T-helper 1 cell treated with Interleukin-12 subunit alpha and Interleukin-12 subunit beta and Interleukin-4 antibody, amounts not matched to agents 30 μg/mL and 1 μg/mL, for 36 hours (primary cell): Measurements from ENCODE around the gene BRSK2.

Experiments used
- H3K27ac Mint-ChIP-seq: one replicate; pipeline ENCODE4 v1.8.0; 2021; ENCODE audit warnings: mild to moderate bottlenecking, mixed read lengths
- H3K27me3 Mint-ChIP-seq: one replicate; pipeline ENCODE4 v1.8.0; 2021; ENCODE audit warnings: low read depth, mixed read lengths
- H3K36me3 Mint-ChIP-seq: one replicate; pipeline ENCODE4 v1.8.0; 2021; ENCODE audit warnings: low read depth, mixed read lengths
- H3K4me1 Mint-ChIP-seq: one replicate; pipeline ENCODE4 v1.8.0; 2021; ENCODE audit warnings: low read depth, mixed read lengths
- H3K4me3 Mint-ChIP-seq: one replicate; pipeline ENCODE4 v1.8.0; 2021; ENCODE audit warnings: mild to moderate bottlenecking, moderate library complexity, mixed read lengths
- H3K9me3 Mint-ChIP-seq: one replicate; pipeline ENCODE4 v1.8.0; 2021; ENCODE audit warnings: mixed read lengths

Gene BRSK2

DNA sequence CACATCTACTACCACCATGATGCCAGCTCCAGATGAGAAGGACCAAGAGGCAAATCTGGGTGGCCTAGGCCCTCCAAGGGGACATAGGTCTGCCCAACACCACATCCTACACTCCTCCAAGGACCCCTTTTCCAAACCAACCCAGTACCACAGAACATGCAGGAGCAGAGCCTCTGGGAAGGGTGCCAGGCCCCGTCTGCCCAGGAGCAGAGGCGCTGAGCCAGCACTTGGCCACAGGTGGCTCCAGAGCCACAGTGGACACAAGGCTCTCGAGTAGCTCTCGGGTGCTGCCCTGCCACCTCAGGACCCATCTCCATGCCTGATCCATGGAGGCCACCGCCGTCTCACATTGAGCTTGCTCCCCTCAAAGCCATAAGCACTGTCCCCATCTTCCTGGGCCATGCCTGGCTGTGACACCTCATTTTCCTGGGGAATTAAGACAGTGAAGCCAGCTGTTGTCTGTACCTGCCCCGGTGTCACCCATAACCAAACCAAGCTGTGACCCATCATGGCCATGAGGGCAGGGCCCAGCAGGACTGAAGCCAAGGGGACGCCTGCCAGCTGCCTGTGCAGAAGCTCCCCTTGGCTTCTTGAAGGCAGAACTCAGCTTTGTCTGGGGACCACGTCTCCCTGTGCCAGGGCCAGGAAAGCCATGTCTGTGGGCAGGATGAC is 89.4 kb downstream of the BRSK2 start:
- peaks cover 10% of the 10 kb centered on the region for H3K36me3 Mint-ChIP-seq
- H3K4me1 Mint-ChIP-seq = no peaks in the 10 kb centered on the region
- H3K27ac Mint-ChIP-seq = no peak overlapping the region
- no peak overlapping the region for H3K4me3 Mint-ChIP-seq
- no peaks in the 10 kb centered on the region for H3K9me3 Mint-ChIP-seq
- H3K27me3 Mint-ChIP-seq = no peaks in the 10 kb centered on the region

DNA sequence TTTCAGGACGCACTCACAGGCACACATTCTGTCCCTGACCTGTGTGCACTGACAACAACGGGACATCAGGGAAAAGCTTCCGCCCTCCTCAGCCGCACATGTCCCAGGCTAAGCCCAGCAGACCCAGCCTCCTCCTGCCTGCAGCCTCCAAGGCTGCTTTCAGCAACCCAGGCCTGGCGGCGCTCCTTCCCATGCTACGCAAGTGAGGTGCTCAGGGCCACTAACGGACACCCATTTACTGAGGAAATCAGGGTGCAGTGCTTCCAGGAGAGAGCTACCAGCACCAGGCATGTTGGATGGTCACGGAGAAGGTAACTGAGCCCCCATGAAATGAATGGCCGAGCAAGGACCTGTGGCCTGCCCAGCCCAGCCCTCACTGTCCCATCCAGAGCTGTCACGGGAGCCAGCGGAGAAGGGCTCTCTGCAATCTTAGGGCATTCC is 90.0 kb downstream of the BRSK2 start:
- H3K9me3 Mint-ChIP-seq = no peaks in the 10 kb centered on the region
- no peaks in the 10 kb centered on the region for H3K4me1 Mint-ChIP-seq
- no peak overlapping the region for H3K27ac Mint-ChIP-seq
- H3K36me3 Mint-ChIP-seq = peaks cover 9% of the 10 kb centered on the region
- H3K4me3 Mint-ChIP-seq = no peak overlapping the region
- H3K27me3 Mint-ChIP-seq = no peaks in the 10 kb centered on the region

DNA sequence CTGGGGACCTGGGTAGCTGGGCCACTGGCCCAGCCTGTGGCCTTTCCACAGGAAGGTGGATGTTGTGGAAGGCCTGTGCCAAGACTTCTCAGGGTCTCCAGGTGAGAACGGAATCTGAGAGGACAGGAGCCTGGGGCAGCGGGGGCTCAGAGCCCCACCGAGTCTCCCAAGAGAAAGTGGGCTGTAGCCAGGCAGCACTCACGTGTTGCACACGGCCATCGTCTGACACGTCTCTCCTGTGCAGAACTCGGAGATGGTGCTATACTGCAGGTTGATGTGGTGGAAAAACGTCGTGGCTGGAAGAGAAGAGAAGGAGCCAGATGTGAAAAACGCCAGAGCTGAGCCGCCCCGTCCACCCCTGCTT is 90.4 kb downstream of the BRSK2 start:
- H3K4me1 Mint-ChIP-seq = no peaks in the 10 kb centered on the region
- H3K4me3 Mint-ChIP-seq = no peak overlapping the region
- no peak overlapping the region for H3K27ac Mint-ChIP-seq
- H3K36me3 Mint-ChIP-seq = peaks cover 9% of the 10 kb centered on the region
- no peaks in the 10 kb centered on the region for H3K27me3 Mint-ChIP-seq
- H3K9me3 Mint-ChIP-seq = no peaks in the 10 kb centered on the region

DNA sequence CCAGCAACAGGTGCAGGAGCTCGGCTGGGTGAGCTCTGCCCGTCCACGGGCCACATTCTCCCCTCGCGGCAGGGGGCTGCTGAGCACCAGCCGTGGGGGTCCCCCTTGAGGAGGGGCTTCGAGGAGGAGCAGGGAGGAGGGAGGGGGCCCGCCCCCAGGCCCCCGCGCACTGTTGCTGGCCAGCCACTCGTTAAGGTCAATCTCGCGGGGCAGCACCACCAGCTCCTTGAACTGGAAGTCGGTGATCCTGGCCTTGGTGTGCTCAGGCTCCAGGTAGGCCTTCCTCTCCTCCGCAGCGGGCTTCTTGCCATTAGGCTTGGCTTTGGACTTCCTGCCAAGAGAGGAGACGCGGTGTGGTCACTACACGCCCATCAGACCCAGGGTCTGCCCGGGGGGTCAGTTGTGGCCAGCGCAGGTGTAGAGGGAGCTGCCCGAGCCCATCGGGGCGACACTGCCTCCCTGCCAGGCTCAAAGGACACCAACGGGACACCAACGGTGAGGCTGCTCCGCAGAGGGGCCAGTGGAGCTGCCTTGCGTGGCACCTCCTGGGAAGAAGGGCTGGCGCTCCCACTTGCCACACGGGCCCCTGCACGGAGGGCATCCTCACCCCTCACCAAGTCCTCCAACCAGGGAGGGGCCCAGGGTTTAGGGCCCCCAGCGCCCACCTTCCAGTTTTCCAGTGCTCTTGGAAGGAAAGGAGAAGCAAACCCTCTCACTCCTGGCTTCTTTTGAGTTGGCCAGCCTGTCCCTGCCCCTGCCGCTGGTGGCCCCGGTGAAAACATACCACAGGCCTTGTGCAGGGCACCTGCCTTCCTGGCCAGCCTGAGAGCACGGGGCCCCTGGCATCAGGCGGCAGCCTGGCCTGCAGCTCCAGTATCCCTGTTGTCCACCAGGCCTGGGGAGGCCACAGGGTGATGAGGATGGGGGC is 91.1 kb downstream of the BRSK2 start:
- Mint-ChIP-seq H3K4me1 (no peaks in the 10 kb centered on the region), H3K9me3 (no peaks in the 10 kb centered on the region), H3K27me3 (no peaks in the 10 kb centered on the region), H3K27ac (no peak overlapping the region), H3K36me3 (peaks cover 9% of the 10 kb centered on the region), H3K4me3 (no peak overlapping the region)

DNA sequence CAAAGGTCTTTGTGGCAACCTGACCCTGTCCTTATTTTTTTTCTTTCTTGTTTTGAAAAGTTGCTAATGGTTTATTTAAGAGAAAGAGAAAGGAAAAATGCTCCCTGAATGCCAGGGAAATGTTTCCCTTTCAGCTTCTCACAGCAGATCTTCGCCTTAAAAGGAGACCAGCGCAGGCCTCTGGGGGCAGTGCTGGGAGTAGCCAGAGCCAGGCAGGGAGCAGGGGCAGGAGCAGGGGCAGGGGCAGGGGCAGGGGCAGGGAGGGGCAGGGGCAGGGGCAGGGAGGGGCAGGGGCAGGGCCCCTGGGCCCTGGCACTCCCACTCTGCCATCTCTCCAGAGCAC is 91.7 kb downstream of the BRSK2 start:
- H3K4me1 Mint-ChIP-seq = no peaks in the 10 kb centered on the region
- H3K36me3 Mint-ChIP-seq = peaks cover 9% of the 10 kb centered on the region
- no peaks in the 10 kb centered on the region for H3K27me3 Mint-ChIP-seq
- H3K27ac Mint-ChIP-seq = no peak overlapping the region
- H3K9me3 Mint-ChIP-seq = no peaks in the 10 kb centered on the region
- H3K4me3 Mint-ChIP-seq = no peak overlapping the region

DNA sequence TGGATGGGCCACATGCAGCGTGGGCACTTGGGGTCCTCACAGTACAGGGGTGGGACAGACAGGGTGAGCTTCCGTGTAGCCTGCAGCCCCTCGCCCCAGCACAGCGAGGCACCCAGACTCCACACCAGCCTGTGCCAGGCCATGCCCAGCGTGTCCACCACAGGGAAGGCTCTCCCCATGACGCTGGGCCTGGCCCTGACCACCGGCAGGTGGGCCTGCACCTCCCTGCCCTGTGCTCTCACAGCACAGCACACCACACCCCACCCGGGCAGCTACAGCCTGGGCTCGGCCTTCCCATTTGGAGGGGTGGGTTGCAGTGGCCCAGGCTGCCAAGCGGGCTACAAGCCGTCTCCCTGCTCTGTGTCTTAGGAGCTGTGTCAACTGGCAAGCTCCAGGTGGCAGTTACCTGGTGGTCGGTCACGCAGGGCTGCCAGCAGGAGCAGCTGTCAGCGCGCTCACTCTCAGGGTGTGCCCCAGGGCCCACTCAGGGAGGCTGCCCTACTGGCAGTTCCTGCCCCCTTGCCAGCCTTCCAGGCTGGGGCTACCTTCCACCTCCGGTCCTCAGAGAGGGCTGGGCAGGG is 92.2 kb downstream of the BRSK2 start:
- Mint-ChIP-seq H3K9me3 (no peaks in the 10 kb centered on the region), H3K27me3 (no peaks in the 10 kb centered on the region), H3K27ac (no peak overlapping the region), H3K36me3 (peaks cover 8% of the 10 kb centered on the region), H3K4me1 (no peaks in the 10 kb centered on the region), H3K4me3 (no peak overlapping the region)

DNA sequence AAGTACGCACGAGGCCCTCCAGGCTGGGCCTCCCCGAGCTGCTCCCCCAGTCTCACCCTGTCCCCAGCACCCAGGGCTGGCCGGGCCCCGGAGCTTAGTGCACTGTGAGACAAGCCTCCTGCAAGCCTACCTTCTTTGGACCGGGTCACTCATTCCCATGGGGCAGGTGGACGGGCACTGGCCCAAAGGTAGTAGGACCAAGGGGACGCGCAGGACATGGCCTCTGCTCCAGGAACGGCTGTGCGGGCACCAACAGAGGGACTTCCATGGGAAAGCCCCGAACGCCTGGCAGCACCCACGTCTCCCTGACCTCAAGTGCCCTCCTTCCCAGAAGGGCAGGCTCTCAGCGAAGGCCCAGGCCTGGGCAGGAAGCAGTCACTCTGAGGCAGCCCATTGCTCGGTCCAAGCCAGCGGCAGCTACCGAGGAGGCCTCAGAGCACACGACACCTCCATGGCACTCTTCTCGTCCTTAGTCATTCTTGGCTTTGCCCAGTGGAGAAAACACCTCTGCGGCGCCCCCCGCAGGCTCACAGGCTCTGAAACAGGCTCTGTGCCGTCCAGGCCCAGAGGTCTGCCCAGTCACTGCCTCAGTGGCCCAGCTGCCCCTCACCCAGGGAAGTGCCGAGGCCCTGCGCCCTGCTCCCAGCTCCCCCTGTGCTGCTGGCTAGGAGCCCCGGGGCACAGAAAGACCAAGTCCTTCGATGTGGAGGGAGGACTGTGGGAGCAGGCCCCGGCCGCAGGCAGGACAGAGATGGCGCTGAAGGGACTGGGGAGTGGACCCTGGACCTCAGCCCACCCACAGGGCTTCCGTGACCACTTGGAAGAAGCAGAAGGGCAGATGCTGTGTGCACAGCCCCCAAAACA is 93.1 kb downstream of the BRSK2 start:
- H3K4me1 Mint-ChIP-seq = no peaks in the 10 kb centered on the region
- no peaks in the 10 kb centered on the region for H3K9me3 Mint-ChIP-seq
- H3K4me3 Mint-ChIP-seq = no peak overlapping the region
- no peaks in the 10 kb centered on the region for H3K27me3 Mint-ChIP-seq
- peaks cover 7% of the 10 kb centered on the region for H3K36me3 Mint-ChIP-seq
- H3K27ac Mint-ChIP-seq = no peak overlapping the region

DNA sequence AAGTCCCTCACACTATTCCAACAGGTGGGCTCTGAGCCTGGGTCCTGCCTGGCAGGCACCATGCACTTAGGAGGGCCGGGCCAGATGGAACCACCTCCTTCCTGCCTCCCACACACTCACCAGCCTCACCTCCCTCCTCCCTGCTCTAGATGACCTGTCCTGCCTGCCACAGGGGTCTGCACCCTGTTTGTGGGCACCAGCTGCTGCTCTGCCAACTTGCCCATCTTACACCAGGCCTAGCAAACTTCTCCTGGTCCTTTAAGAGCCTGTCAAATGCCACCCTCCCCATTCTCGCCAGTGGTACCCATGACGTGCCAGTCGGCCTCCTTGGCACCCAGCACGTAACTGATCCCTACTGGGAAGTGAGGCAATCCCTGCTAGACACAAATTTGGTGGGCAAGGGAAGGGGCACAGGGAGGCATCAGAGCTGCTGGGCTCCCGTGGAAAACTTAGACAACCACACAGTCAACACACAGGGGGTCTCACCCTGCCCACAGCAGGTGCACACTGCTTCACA is 93.8 kb downstream of the BRSK2 start:
- Mint-ChIP-seq H3K4me3 (no peak overlapping the region), H3K27me3 (no peaks in the 10 kb centered on the region), H3K9me3 (no peaks in the 10 kb centered on the region), H3K36me3 (peaks cover 6% of the 10 kb centered on the region), H3K27ac (no peak overlapping the region), H3K4me1 (no peaks in the 10 kb centered on the region)

DNA sequence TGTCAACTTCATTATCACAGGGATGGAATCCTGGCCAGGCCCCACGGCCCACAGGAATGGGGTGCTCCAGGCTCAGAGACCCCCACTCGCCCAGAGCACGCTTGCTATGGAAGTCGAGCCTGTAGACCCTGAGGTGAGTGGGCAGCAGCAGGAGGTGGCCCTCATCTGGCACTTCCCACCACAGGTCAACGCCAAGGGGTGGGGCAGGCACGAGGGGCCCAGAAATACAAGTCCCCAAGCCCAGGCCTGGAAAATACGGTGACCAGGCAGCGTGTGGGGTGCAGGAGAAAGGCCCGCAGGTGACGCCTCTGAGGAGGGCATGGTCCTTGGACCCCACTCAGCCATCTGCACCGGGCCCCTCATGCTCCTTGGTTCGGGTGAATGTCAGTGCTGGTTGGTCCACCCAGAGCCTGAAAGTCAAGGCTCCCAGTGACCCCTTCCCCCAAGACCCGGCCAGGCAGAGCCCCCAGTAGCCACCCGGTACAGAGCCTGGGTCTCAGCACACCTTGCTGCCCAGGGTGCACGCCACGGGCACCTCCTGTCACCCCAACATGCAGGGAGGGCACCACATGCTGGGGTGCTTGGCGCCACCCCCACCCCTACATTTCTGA is 94.4 kb downstream of the BRSK2 start:
- no peak overlapping the region for H3K27ac Mint-ChIP-seq
- H3K4me3 Mint-ChIP-seq = no peak overlapping the region
- H3K36me3 Mint-ChIP-seq = peaks cover 3% of the 10 kb centered on the region
- H3K9me3 Mint-ChIP-seq = no peaks in the 10 kb centered on the region
- H3K27me3 Mint-ChIP-seq = no peaks in the 10 kb centered on the region
- H3K4me1 Mint-ChIP-seq = no peaks in the 10 kb centered on the region

DNA sequence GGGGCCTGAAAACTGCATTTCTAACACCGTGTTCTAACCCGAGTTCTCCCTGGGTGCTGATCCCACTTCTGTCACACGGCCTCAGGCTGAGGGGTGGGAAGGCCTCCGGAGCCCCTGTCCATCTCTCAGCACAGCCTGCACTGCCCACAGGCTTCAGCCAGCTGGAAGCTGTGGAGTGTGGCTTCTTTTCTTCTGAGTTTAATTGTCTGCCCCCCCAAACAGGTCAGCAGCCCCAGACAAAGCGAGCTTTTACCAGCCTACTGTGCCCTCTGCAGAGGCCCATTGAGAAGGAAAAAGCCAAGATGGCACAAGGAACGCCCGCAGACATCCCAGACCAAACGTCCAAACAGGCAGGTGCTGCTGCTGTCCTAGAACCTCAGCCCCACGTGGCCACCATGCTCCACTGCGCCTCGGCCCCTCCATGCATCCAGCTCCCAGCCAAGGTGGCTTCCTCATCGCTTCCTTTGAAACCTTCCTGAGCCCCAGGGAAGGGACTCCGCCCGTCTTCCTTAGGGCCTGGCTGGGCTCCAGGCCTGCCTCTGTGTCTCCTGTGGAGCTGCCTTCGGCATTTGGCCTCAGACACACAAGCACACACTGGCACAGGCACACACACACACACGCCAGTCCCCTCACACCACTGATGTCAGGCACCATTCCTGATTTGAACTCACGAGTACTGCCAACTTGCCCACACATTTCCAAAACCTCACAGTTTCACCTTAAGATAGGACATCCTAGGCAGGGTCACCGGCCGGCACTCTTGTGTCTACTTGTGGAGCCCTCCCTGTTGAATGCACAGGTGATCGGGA is 95.2 kb downstream of the BRSK2 start:
- H3K27ac Mint-ChIP-seq = no peak overlapping the region
- no peaks in the 10 kb centered on the region for H3K4me1 Mint-ChIP-seq
- no peaks in the 10 kb centered on the region for H3K9me3 Mint-ChIP-seq
- H3K4me3 Mint-ChIP-seq = no peak overlapping the region
- peaks cover 1% of the 10 kb centered on the region for H3K36me3 Mint-ChIP-seq
- no peaks in the 10 kb centered on the region for H3K27me3 Mint-ChIP-seq

DNA sequence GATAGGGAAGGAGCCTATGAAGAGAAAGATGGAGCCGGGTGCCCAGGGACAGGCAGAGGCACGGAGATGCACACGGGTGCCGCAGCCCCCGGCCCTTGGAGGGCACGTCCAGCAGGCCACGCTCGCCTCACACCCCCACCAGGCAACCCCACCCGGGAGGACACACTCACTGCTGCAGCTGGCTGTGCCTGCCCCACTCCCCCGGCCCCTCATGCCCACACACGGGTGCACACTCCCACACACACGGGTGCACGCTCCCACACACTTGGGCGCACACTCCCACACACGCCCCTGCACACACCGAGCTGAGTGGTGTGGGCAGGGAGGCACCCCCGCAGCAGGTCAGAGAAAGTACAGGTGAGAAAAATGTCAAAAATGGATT is 95.8 kb downstream of the BRSK2 start:
- no peak overlapping the region for H3K27ac Mint-ChIP-seq
- H3K4me3 Mint-ChIP-seq = no peak overlapping the region
- H3K9me3 Mint-ChIP-seq = no peaks in the 10 kb centered on the region
- H3K27me3 Mint-ChIP-seq = no peaks in the 10 kb centered on the region
- H3K4me1 Mint-ChIP-seq = no peaks in the 10 kb centered on the region
- H3K36me3 Mint-ChIP-seq = no peaks in the 10 kb centered on the region

DNA sequence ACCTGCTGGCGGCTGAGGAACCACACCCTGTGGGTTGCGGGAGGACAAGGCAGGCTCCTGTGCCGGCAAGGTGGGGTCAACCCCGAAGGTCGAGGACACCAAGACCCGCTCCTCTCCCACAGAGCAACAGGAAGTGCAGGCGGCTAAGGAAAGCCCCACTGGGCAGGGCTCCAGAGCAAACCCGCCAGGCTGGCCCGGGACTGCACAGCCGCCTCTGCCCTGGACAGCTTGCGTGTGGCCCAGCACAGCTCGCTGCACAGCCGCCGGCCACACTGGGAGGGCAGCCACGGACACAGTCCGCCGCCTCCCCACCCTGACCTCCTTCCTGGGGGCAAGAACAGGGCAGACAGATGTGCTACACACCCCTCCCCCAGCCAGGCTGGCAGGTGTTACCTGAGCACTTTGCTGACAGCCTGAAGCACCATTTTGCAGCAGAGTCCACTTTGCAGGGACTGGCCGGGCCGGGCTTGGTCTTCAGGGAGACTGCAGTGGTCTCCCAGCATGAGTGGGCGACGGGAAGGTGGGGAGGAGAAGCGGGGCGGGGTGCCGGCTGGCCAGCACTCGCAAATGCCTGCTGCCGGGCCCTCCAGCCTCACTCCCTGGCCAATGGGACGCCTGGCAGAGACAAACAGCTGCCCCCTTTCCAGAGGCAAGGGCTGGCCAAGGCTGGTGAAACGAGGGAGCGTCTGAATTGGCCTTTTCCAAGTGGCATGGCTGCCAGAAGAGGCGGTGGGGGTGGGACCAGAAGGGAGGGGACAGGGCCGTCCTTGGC is 96.5 kb downstream of the BRSK2 start, which contains the start of gene MOB2:
TSS of gene MOB2 (minus strand) at position 726 of the 772 bp plus-strand sequence. CDS start at position 503, 223 bp downstream.
- Mint-ChIP-seq H3K27me3 (no peaks in the 10 kb centered on the region), H3K27ac (no peak within 1 kb of the TSS), H3K4me1 (no peaks in the 10 kb centered on the region), H3K36me3 (no peaks in the 10 kb centered on the region), H3K4me3 (no peak within 1 kb of the TSS), H3K9me3 (no peaks in the 10 kb centered on the region)
